DMS79 (cell line): ENCODE measurements around the gene BAZ1B.
A peak's percentile ranks its signal among the peaks of the same experiment; 100 is the strongest.
"Not testable (repeated sequence)": the region's sequence is repeated elsewhere in the genome, so short reads cannot be mapped to it uniquely, and the experiment has no call there.

ENCODE experiments used
- DNase-seq: peaks from one replicate; lab custom pipeline; 2025; lab: John Stamatoyannopoulos, UW

The BAZ1B gene

DNA sequence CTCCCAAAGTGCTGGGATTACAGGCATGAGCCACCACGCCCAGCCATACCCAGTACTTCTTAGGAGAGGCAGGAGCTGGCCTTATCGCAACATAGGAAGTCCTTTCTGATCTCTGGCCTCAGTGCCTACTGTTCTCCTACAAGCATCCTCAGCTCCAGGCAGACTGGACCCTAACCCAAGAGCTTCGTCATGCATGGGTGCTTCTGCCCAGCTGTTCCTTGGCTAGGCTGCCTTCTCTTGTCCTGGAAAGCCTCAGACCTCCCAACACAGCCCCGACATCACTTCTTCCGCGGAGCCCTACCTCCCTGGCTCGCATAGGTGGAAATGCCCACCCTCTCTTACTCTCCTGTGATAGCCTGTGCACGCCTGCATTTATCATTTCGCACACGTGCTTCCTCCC is 19.6 kb upstream of the BAZ1B start:
- no peak for DNase-seq

DNA sequence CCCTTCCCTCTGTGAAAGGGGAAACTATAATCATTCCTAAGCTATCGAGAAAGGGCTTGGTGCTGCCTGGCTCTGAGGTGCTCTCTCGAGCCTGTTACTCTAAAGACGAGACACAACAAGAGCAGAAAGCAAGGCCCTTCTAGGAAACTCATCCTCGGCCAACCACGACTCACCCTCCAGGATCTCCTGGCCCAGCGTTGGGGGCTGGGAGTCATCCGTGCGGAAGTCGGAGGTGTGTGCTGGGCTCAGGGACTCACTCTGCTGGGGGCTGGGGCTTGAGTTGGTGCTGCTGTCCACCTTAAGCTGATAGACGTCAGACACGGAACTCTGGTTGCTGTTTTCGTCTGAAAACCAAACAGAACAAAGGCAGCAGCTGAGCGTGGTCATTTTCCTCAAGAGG is 17.6 kb upstream of the BAZ1B start:
- DNase-seq: no peak

DNA sequence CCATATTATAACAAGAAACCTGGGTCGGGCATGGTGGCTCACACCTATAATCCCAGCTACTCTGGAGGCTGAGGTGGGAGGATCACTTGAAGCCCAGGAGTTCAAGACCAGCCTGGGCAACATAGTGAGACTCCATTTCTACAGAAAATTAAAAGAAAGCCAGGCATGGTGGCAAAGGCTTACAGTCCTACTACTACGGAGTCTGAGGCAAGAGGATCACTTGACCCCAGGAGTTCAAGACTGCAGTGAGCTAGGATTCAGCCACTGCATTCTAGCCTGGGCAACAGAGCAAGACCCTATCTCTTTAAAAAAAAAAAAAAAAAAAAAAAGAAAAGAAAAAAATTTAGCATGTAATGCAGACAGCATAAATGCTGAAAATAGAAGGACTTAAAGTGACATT is 16.4 kb upstream of the BAZ1B start:
- DNase-seq: not testable (repeated sequence)

DNA sequence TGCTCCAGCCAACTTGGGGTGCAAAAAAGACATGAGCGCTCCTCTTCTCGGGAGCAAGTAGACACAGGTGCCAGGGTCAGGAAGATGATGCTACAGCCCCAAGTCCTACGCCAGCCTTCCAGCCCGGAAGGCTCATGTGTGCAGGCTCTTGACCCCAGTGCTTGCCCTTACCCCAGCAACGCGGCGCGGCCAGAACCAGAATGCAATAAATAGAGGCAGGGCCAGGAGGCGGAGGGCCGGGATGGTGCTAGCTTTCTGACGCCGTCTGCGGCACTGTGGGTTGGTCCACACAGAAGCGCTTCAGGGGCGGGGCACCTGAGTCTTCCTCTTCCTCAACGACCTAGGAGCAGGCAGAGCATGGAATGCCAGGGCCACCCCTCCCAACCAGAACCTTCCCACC is 15.0 kb upstream of the BAZ1B start:
- no peak for DNase-seq

DNA sequence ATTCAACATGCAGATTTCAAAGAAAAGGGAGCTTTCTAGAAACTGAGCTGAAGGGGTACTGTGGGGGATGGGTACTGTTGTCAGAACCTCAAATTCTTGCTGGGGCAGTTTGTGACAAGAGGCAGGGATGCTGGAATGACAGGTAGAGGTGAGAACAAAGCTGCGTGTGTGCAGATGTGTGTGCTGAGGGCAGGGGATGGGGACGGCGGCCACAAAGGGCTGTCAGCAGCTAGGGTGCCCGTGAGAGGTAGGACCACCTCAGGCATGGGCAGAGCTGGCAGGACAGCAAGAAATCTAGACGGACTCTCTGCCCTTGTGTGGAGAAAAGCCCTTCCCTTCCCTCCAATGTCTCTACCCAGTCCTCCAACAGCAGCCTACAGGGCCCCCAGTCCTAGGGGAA is 14.4 kb upstream of the BAZ1B start:
- DNase-seq: no peak

DNA sequence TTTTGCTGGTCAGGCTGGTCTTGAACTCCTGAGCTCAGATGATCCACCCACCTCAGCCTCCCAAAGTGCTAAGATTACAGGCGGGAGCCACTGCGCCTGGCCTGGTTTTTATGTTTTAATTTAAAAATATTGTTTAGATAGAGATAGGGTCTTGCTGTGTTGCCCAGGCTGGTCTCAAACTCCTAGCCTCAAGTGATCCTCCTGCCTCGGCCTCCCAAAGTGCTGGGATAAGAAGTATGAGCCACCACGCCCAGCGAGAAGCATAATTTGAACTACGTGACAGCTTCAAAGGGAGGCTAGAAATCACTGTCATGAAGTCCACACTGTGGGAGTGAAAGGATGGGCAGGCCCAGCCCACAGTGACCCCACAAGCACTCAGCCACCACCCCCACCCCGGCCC is 13.8 kb upstream of the BAZ1B start:
- not testable (repeated sequence) for DNase-seq

DNA sequence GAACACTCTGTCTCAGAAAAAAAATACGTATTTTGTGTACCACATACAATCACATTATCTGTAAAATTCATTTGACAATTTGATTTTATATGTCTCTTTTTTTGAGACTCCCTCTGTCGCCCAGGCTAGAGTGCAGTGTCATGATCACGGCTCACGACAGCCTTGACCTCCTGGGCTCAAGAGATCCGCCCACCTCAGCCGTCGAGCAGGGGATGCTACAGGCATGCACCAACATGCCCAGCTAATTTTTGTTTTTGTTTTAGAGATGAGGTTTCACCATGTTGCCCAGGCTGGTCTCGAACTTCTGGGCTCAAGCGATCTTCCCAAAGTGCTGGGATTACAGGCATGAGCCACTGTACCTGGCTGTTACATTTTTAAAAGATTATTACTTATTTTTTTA is 11.6 kb upstream of the BAZ1B start:
- no peak for DNase-seq

DNA sequence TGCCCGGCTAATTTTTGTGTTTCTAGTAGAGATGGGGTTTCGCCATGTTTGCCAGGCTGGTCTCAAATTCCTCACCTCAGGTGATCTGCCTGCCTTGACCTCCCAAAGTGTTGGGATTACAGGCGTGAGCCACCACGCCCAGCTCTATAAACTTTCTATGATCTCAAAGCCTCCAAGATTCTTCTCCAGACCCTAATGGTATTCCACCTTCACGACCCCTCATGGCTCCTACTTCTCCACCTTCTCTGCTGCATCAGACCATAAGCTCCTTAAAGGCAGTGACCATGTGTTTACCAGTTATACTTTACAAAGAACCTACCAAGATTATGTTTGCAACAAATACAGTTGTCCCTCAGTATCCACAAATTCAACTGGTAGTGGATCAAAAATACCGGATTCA is 10.1 kb upstream of the BAZ1B start:
- no peak for DNase-seq

DNA sequence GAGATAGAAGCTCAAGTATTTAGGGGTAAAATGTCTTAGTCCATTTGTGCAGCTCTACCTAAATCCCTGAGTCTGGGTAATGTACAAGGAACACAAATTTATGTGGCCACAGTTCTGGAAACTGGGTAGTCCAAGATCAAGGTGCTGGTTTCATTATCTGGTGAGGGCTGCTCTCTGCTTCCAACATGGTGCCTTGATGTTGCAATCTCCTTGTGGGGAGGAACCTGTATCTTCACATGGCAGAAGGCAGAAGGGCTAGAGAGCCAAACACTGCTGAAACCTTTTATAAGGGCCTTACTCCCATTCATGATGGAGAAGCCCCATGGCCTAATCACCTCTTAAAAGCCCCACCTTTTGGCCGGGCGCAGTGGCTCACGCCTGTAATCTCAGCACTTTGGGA is 8.7 kb upstream of the BAZ1B start:
- DNase-seq: no peak

DNA sequence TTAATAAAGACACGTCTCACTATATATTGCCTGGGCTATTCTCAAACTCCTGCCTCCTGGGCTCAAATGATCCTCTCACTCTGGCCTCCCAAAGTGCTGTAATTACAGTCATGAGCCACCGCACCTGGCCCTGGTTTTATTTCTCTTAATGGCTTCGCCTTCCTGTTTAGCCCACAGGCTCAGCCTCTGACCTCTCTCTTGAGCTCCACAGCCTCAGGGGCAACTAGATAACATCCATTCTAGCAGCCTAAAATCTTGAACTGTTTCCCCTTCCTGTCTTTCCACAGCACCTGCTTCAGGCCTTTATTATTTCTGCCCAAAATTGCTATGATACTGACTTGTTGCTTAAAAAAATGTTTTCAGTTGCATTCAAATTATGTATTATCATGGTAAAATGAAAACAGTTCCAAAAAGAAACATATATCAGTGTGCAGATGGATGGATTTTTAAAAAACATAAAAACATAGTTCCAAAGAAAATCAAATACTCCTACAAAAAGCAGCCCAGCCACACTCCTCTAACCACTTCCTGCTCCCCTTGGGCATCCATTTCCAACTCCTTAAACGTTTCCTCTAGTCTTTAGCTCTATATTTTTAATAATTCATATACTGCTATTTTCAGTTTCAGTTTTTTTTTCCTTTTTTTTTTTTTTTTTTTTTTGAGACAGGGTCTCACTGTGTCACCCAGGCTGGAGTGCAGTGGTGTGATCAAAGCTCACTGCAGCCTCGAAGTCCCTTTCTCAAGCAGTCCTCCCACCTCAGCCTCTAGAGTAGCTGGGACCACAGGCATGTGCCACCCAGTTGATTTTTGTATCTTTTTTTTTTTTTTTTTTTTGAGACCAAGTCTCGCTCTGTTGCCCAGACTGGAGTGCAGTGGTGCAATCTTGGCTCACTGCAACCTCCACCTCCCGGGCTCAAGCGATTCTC is 5.1 kb upstream of the BAZ1B start:
- no peak for DNase-seq

DNA sequence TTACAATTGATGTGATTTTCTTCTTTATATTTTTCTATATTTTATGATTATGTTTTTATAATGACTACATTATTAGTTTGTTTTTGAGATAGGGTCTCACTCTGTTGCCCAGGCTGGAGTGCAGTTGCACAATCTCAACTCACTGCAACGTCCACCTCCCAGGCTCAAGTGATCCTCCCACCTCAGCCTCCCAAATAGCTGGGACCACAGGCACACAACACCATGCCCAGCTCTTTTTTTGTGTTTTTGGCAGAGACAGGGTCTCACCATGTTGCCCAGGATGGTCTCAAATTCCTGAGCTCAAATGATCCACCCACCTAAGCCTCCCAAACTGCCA is 4.0 kb upstream of the BAZ1B start:
- not testable (repeated sequence) for DNase-seq

DNA sequence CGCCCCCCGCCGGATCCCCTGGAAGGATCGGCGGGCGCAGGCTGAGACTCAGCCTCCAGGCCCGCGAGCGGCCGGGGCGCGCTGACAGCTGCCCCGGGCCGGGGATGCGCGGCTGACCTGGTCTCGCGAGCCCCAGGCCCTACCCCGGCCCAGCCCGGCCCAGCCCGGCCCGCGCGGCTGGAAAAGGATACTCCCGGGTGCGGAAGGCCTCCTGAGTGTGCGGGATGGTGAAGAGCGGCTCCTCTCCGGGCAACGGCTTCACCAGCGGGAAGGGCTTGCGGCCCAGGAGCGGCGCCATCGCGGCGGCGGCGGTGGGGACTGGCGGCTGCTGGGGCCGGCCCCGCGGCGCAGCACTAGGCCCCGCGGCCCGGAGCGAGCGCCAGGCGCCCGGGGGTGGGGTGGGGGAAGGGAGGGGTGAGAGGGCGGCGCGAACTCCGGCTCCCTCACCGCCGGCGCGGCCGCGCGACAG is 423 bp downstream of the BAZ1B start:
- no peak for DNase-seq

DNA sequence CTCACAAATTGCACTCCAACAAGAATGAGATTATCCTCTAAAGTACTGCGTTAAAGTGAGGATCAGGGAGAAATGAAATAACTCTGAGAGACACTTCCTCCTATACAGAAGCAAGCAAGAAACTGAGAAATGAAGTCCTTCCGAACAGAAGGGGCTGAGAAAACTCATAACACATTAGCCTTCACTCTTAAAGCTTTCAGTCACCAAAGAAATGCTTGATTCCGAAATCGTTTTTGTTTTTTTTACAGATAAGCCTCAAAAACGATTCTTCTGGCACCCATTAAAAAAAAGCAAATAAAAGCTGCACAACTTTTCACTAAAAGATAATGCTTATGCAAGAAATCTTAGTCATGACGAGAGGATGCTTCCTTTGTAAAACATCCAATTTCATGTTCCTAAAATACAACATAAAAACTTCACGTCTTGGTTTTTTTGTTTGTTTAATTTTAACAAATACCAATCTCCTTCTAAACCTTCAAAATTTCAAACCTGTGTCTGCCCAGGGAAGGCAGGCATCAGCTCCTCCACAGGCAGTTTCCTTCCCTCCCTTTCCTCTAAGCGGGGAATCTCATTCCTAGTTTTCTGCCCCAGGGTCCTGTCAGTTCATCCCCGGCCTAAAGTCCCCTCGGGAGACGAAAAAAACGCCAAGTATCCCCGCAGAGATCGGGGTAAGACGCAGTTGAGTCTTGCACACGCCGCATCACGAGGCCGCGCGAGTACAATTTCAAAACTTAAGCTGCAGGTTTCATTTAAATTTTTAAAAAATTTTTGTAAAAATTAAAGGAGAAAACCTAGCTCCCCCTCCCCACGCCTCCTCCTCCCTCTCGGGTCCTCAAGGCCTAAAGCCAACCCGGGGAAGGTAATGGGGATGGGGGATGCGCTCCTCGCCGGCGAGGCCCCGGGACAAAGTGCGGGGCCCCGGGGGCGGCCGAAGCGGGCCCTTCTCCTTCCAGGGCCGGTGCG is 1.1 kb downstream of the BAZ1B start:
- DNase-seq: no peak

DNA sequence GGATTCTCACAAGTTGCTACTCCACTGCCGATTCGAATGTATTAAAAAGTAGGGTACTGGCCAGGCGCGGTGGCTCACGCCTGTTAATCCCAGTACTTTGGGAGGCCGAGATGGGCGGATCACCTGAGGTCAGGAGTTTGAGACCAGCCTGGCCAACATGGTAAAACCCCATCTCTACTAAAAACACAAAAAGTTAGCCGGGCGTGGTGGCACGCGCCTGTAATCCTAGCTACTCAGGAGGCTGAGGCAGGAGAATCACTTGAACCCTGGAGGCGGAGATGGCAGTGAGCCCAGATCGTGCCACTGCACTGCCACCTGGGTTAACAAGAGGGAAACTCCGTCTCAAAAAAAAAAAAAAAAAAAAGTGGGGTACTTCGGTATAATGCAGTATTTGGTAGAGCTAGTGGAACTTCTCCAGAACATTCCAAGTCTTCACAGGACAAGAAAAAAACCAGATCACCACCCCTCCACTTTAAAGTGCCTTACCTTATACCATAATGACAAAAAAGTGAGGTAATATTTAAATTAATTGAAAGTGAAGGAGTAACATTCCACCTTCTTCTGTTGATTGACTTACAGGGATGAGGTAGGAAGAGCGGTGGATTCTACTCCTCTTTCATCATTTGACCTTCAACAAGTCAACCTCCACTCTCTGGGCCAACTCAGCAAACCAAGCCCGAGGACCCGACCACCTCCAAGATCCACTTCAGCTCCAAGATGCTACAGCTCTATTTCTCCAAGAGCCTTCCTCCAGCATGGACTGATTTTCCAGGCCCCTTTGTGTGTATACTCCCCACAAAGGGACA is 2.0 kb downstream of the BAZ1B start:
- no peak for DNase-seq

DNA sequence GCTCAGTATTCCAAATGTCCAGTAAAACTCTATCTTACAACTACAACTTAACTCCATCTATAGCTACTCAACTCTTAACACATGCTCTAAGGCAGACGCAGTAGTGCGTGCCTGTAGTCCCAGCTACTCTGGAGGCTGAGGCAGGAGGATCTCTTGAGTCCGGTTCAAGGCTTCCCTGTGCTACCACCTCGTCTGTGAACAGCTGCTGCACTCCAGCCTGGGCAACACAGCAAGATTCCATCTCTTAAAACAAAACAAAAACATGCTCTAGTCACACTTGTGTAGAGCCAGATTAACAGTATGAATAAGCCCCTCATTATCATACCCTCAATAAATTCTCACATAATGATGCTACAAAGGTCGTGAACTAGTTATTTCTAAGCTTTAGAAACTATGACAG is 3.6 kb downstream of the BAZ1B start:
- DNase-seq: no peak

DNA sequence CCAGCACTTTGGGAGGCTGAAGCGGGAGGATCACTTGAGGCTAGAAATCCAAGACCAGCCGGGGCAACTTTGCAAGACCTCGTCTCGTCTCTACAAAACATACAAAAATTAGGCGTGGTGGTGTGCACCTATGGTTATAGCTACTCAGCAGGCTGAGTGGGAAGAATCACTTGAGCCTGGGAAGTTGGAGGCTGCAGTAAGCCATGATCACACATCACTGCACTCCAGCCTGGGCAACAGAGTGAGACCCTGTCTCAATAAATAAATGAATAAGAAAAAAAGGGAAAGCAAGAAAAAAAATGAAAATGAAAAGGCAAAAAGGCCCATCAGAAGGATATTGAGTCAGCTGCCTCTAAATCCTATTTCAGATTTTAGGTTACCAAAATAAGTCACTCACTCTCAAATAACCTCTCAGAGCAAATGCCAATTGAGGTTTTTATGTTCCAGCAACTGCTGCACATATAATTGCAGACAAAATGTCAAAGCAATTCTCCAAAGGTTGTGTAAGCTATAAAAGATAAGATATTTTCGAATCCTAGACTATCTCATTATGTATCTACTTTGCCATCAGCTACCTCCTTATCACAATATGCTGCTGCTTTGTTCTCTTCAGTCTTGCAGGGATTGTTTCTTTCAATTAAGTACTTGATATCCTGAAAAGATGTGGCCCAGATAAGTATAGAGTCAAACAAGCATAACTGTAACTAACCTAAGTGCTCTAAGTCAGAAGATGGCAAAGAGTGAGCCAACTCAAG is 4.7 kb downstream of the BAZ1B start:
- peak; percentile 74 for DNase-seq

DNA sequence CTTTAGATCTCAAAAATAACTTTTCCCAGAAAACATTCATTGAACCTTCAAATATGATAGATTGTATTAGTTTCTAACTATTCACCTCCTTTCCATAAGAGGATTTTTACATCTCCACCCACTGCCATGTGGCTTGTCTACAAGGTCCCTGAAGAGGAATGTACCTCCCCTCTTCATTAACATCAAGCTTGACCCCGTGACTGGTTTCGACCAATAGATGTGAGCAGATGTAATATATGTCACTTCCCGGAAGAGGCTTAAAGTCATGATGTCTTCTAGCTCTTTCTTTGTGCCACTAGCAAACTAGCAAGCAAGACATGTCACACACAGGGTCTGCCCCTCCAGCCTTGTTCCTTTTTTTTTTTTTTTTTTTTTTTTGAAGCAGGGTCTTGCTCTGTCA is 6.9 kb downstream of the BAZ1B start:
- no peak for DNase-seq

DNA sequence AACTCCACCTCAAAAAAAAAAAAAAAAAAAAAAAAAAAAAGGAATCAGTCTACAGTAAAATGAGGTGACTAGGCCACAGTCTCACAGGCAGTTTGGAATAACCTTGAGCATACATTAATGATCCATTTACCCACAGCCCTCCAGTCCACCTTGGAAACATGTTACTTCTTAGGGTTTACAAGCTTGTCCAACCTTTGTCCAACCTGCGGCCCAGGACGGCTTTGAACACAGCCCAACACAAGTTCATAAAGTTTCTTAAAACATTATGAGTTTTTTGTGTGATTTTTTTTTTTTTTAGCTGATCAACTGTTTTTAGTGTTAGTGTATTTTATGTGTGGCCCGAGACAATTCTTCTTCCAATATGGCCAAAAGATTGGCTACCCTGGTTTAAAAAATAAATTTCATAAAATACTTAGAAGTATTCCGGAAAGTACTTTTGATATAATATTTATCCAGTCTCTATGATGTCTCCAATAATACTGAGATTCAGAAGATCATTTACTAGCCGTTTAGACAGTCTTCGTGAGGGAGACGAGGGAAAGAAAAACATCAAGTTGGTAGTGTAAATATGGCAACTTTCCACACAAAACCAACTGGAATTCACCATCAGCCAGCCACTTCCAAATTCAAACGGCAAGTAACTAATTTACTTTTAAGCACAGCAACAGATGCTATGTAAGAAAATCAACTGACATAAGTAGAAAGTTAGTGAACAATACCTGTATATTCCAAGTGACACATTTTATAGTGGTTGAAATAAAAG is 9.9 kb downstream of the BAZ1B start:
- DNase-seq: no peak

DNA sequence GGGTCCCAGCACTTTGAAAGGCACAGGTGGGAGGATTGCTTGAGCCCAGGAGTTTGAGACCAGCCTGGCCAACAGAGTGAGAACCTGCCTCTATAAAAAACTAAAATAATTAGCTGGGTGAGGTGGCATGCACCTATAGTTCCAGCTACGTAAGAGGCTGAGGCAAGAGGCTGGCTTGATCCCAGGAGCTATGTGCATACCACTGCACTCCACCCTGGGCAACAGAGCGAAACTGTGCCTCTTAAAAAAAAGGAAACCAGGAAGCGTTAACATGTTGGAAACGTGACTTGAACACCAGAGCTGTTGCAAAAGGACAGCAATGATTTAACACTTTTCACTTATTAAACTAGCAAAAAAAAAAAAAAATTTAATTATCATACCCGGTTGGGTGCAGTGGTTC is 12.6 kb downstream of the BAZ1B start:
- DNase-seq: no peak

DNA sequence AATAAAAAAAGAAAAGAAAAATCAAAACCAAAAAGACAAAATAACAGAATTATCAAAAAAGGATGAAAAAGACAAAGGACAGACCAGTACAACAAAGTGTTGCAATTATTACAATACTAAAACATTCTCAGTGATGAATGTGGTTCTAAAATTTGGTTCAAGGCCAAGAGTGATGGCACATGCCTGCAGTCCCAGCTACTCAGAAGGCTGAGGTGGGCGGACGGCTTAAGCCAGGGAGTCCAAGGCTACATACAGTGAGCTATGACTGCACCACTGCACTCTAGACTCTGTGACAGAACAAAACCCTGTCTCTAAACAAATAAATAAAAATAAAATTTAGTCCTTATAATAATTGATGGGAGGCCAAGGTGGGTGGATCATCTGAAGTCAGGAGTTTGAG is 14.5 kb downstream of the BAZ1B start:
- no peak for DNase-seq

DNA sequence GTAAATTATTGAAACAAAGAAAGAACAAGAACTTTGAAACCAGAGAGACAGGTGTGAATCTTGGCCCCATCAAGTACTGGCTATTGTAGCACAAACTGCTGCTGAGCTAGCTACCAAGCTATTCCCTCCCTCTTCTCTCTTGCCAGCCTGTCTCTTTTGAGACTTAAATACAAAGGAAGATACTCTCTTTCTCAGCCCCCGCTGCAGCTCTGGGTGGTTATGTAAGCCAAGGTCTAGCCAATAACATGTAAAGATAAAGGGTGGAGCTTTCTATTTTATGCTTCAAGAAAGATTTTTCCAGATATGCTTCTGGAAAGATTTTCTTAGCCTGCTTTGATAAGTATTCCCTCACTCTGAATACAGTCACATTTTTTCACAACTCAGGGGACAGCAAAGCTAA is 17.2 kb downstream of the BAZ1B start:
- DNase-seq: no peak
